Mammary epithelial cell (primary cell): ENCODE measurements around the gene ACOD1.

Source experiments
- EZH2 ChIP-seq: IDR thresholded peaks from 2 replicates; pipeline ENCODE4 v1.6.1; 2012; ENCODE audit warnings: low read length, inconsistent platforms, borderline replicate concordance
- TF ChIP-seq, protein P1 (sequence below), 2 donors: IDR thresholded peaks in 1 of 2; conservative IDR thresholded peaks in 1 of 2; 2 replicates each; pipeline ENCODE4 v1.5.1; 2011 to 2012; ENCODE audit warnings: inconsistent platforms in 2 of 2, low read length in 2 of 2, mild to moderate bottlenecking in 2 of 2, control low read depth in 1 of 2, low read depth in 1 of 2; ENCODE audit not compliant: insufficient read depth in 1 of 2; ENCODE audit errors: extremely low read depth in 1 of 2

DNA sequence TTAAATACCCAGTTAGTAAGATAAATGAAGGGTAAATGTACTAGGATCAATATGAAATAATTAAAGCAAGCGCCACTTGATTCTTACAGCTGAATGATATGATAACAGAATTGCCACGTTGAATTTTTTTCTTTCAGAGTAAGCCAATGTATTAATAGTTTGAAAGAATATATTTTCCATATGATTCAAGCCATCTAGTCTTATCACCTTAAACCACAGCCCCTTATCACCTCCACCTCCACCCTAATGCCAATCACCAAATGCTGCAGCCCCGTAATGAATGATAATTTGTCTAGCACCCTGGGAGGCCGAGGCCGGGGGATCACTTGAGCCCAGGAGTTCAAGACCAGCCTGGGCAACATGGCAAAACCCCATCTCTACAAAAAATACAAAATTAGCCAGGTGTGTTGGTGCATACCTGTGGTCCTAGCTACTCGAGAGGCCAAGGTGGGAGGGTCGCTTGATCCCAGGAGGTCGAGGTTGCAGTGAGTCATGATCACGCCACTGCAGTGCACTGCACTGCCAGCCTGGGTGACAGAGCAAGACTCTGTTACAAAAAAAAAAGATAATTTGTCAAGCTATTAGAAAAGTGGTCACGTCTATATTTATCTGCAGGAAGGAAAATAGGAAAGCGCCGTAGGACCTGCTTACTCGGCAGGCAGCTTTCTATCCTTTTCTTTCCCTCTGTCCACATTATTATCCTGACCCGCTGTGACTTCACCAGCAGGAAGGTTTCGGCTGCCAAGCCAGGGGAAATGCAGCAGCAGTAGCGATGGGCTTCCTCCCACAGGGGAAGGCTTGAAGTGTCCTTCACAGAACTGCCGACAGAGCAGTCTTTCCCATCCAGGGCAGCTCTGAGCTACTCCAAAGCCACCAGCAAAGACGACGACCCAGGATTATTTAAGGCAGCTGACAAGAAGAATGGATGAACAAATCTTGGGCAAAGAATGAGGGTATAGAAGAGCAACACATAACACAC, 23.8 kb downstream of the ACOD1 start:
- TF ChIP-seq, protein P1, sequence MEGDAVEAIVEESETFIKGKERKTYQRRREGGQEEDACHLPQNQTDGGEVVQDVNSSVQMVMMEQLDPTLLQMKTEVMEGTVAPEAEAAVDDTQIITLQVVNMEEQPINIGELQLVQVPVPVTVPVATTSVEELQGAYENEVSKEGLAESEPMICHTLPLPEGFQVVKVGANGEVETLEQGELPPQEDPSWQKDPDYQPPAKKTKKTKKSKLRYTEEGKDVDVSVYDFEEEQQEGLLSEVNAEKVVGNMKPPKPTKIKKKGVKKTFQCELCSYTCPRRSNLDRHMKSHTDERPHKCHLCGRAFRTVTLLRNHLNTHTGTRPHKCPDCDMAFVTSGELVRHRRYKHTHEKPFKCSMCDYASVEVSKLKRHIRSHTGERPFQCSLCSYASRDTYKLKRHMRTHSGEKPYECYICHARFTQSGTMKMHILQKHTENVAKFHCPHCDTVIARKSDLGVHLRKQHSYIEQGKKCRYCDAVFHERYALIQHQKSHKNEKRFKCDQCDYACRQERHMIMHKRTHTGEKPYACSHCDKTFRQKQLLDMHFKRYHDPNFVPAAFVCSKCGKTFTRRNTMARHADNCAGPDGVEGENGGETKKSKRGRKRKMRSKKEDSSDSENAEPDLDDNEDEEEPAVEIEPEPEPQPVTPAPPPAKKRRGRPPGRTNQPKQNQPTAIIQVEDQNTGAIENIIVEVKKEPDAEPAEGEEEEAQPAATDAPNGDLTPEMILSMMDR (conservative IDR thresholded peaks at IDR 0.05 in 1 of 2, IDR thresholded peaks at IDR 0.05 in 1 of 2; ENCODE audit: extremely low read depth in 1 of 2, insufficient read depth in 1 of 2, low read depth in 1 of 2, low read length in 2 of 2): no peak
- no peak for TF ChIP-seq EZH2
